PC-3 (cell line): ENCODE measurements around the gene SEC14L3. TPM values are rescaled to one million over a fixed set of nuclear protein-coding genes. Genes with fewer than 3 reads are reported as not detected.

Source experiments
- ATAC-seq: fragments of 200-7000 bp; cut with Tn5 transposase; 2 replicates; pipeline ENCODE4 v1.9.1; 2020; ENCODE audit warnings: mild to moderate bottlenecking, moderate library complexity
- BruUV-seq: library from RNA; stranded (reverse); fragments of 400-500 nt; replicated peaks from 2 replicates; lab custom pipeline; 2021; lab: Mats Ljungman, UMichigan
- CTCF ChIA-PET: fragments of 300-600 bp; sonication (Branson Sonifier 250); formaldehyde crosslinking; loops from one replicate; lab custom pipeline; 2022; ENCODE audit warnings: antibody characterized with exemption; lab: Charles Lee
- POLR2A ChIA-PET: fragments of 300-600 bp; sonication (Branson Sonifier 250); formaldehyde crosslinking; loops from one replicate; lab custom pipeline; 2022; ENCODE audit warnings: antibody characterized with exemption; ENCODE audit not compliant: unreplicated experiment; lab: Charles Lee
- DNase-seq: peaks from one replicate; pipeline ENCODE4 v3.0.0-alpha.2; 2015
- H2AFZ ChIP-seq: fragments of 300-600 bp; sonication (generic); 2 replicates; pipeline ENCODE4 v1.6.0; 2016; ENCODE audit warnings: antibody characterized with exemption, low read length
- H3F3A ChIP-seq: fragments of 300-600 bp; sonication (generic); one replicate; pipeline ENCODE4 v1.6.0; 2017; ENCODE audit warnings: antibody characterized with exemption, low read length, control low read depth, mild to moderate bottlenecking; ENCODE audit not compliant: unreplicated experiment
- H3K27ac ChIP-seq: fragments of 300-600 bp; sonication (generic); 2 replicates; pipeline ENCODE4 v1.5.1; 2016; ENCODE audit warnings: mild to moderate bottlenecking, low read length
- H3K27me3 ChIP-seq: fragments of 300-600 bp; sonication (generic); 2 replicates; pipeline ENCODE4 v1.6.1; 2016; ENCODE audit warnings: low read length, mixed read lengths
- H3K36me3 ChIP-seq: fragments of 300-600 bp; sonication (generic); 2 replicates; pipeline ENCODE4 v1.6.1; 2016; ENCODE audit warnings: low read depth, mixed run types, low read length, mixed read lengths
- H3K4me1 ChIP-seq: fragments of 300-600 bp; sonication (generic); 2 replicates; pipeline ENCODE4 v1.5.1; 2016; ENCODE audit warnings: low read length; ENCODE audit not compliant: insufficient read depth
- H3K4me2 ChIP-seq: fragments of 300-600 bp; sonication (generic); 2 replicates; pipeline ENCODE4 v1.6.0; 2016; ENCODE audit warnings: low read length
- H3K4me3 ChIP-seq: fragments of 300-600 bp; sonication (generic); 2 replicates; pipeline ENCODE4 v1.5.1; 2016; ENCODE audit warnings: mild to moderate bottlenecking, low read length, mixed read lengths
- H3K79me2 ChIP-seq: fragments of 300-600 bp; sonication (generic); 2 replicates; pipeline ENCODE4 v1.6.1; 2017; ENCODE audit warnings: low read length, mixed read lengths
- H3K9ac ChIP-seq: fragments of 300-600 bp; sonication (generic); 2 replicates; pipeline ENCODE4 v1.6.0; 2016; ENCODE audit warnings: mild to moderate bottlenecking, low read length
- H3K9me2 ChIP-seq: fragments of 300-600 bp; sonication (generic); replicated peaks from 2 replicates; pipeline ENCODE4 v1.6.1; 2016; ENCODE audit warnings: mixed run types, low read length, mixed read lengths
- H3K9me3 ChIP-seq: fragments of 300-600 bp; sonication (generic); 2 replicates; pipeline ENCODE4 v1.6.1; 2016; ENCODE audit warnings: low read length, mixed read lengths
- H4K20me1 ChIP-seq: fragments of 300-600 bp; sonication (generic); 2 replicates; pipeline ENCODE4 v1.6.1; 2016; ENCODE audit warnings: low read length, mixed read lengths
- CTCF ChIP-seq: fragments of 300-600 bp; sonication (generic); conservative IDR thresholded peaks from 2 replicates; pipeline ENCODE4 v1.5.1; 2017; ENCODE audit warnings: antibody characterized with exemption, low read depth, mild to moderate bottlenecking, low read length
- EZH2 ChIP-seq: fragments of 300-600 bp; sonication (generic); IDR thresholded peaks from one replicate; pipeline ENCODE4 v1.6.1; 2017; ENCODE audit warnings: antibody characterized with exemption, mild to moderate bottlenecking, low read length; ENCODE audit not compliant: unreplicated experiment
- EZH2phosphoT487 ChIP-seq: fragments of 300-600 bp; sonication (generic); IDR thresholded peaks from 2 replicates; pipeline ENCODE4 v1.6.1; 2018; ENCODE audit warnings: mild to moderate bottlenecking, antibody characterized with exemption, low read length, borderline replicate concordance
- intact Hi-C: fragments of 100-400 bp; cut with micrococcal nuclease; formaldehyde crosslinking; loops from 2 replicates; pipeline ENCODE4 v1.9.0; 2023
- total RNA-seq: library from RNA; depleted of rRNA; stranded (reverse); fragments of >200 nt; gene quantifications from 2 replicates; pipeline ENCODE4 v1.2.3, GENCODE V29; 2014

SEC14L3 gene
- total RNA-seq, 1 experiment from 2014 or later: not detected

GRCh38 chr22:30422481-30423300, 49.1 kb downstream of the SEC14L3 start:
- Histone ChIP-seq H3K27me3 (no peaks in the 10 kb centered on the region), H3K36me3 (peaks cover 10% of the 10 kb centered on the region; the same call in 1 of the 2 replicates), H3K4me1 (peaks cover 55% of the 10 kb centered on the region), H3K9ac (peak overlapping the region; percentile 93), H3K9me3 (no peaks in the 10 kb centered on the region), H3K4me3 (peak overlapping the region; percentile 67), H4K20me1 (no peaks in the 10 kb centered on the region), H3K79me2 (peaks cover 39% of the 10 kb centered on the region), H3K4me2 (peak overlapping the region; percentile 83), H3K27ac (peak overlapping the region; percentile 95), H3F3A (no peaks in the 10 kb centered on the region), H2AFZ (peak overlapping the region; percentile 57; the same call in 1 of the 2 replicates), H3K9me2 (no peaks in the 10 kb centered on the region)
- POLR2A ChIA-PET: interaction anchor here (0.6 to 1.7 kb wide), 4 partner anchors 26 to 318 kb away, joined by 3 to 6 read pairs (median 4); partner anchors contain the start of gene SEC14L2
- peak; percentile 94 for DNase-seq
- no TSS peak for BruUV-seq
- intact Hi-C loops: no loop called here
- peak; percentile 52 for ATAC-seq
- TF ChIP-seq CTCF: no peak
- TF ChIP-seq EZH2: no peak
- TF ChIP-seq EZH2phosphoT487: no peak
- CTCF ChIA-PET: interaction anchor here (1.2 kb wide), 1 partner anchor 135 kb away, joined by 7 read pairs; no protein-coding TSS in a partner anchor

DNA sequence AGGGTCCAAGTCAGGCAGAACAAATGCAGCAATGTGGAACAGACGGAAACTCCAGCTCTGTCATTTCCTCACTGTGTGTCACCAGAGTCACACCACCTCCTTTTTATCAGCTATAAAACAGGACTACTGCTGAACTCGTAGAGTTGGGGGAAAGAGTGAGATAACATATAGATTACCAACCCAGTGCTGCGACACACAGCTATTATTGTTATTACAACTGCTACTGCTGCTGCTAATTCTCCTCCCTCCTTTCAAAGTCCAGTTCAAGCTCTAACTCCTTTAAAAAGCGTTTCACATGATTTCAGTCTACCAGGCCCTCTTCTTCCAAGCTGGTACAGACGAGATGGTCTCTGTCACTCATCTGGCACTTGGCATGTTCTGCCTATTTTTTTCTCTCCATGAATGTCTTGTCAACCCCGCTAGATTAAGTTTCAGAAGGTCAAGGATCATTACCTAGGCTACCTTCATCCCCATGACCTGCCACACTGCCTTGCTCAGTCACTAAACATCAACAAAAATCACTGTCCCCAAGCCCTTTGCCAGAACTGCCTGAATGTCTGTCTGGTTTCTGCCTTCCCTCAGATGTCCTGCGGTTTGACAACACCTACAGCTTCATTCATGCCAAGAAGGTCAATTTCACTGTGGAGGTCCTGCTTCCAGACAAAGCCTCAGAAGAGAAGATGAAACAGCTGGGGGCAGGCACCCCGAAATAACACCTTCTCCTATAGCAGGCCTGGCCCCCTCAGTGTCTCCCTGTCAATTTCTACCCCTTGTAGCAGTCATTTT, 49.9 kb downstream of the SEC14L3 start:
- no peaks in the 10 kb centered on the region for H4K20me1 ChIP-seq
- H3F3A ChIP-seq: no peaks in the 10 kb centered on the region
- no peaks in the 10 kb centered on the region for H3K27me3 ChIP-seq
- peaks cover 15% of the 10 kb centered on the region; the same call in 1 of the 2 replicates for H3K36me3 ChIP-seq
- peaks cover 53% of the 10 kb centered on the region for H3K4me1 ChIP-seq
- peak overlapping the region; percentile 95 for H3K27ac ChIP-seq
- no TSS peak for BruUV-seq
- peak overlapping the region; percentile 67; the same call in 1 of the 2 replicates for H3K4me3 ChIP-seq
- H2AFZ ChIP-seq: no peak overlapping the region
- CTCF ChIA-PET: interaction anchor here (1.2 kb wide), 1 partner anchor 134 kb away, joined by 7 read pairs; no protein-coding TSS in a partner anchor
- peak overlapping the region; percentile 83 for H3K4me2 ChIP-seq
- POLR2A ChIA-PET: interaction anchor here (0.5 kb wide), 1 partner anchor 20 kb away, joined by 8 read pairs; no protein-coding TSS in a partner anchor
- intact Hi-C loops: no loop called here
- ATAC-seq (no peak), DNase-seq (peak; percentile 19)
- no peak for TF ChIP-seq CTCF
- TF ChIP-seq EZH2: no peak
- no peak for TF ChIP-seq EZH2phosphoT487
- H3K9me2 ChIP-seq: no peaks in the 10 kb centered on the region
- peak overlapping the region; percentile 93 for H3K9ac ChIP-seq
- no peaks in the 10 kb centered on the region for H3K9me3 ChIP-seq
- peaks cover 32% of the 10 kb centered on the region for H3K79me2 ChIP-seq
